GM21619 (cell line): ENCODE data around the gene ERBB2.

ENCODE experiments used
- ATAC-seq: cut with Tn5 transposase; IDR thresholded peaks from one replicate; pipeline ENCODE4 v1.9.1; 2021; ENCODE audit not compliant: unreplicated experiment

The ERBB2 gene

GRCh38 chr17:39699818-39700147 is at the start of gene ERBB2:
Gene ERBB2 (plus strand): TSS chr17:39700064. CDS start chr17:39700239, 175 bp downstream.
- ATAC-seq: no peak

DNA sequence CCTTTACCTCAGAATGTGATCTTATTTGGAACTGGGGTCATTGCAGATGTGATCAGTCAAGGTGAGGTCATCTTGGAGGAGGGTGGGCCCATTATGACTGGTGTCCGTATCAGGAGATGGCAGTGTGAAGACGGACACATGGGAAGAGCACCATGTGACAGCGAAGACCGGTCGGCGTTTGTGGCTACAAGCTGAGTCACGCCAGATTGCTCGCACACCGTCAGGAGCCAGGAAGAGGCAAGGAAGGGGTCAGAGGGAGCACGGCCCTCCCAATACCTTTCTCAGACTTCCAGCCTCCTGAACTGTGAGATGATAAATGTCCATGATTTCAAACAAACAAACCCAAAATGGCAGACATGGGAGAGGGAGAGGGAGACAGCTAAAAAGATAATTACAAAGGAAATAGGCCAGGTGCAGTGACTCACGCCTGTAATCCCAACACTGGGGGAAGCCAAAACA is 49.7 kb upstream of the ERBB2 start:
- no peak for ATAC-seq

DNA sequence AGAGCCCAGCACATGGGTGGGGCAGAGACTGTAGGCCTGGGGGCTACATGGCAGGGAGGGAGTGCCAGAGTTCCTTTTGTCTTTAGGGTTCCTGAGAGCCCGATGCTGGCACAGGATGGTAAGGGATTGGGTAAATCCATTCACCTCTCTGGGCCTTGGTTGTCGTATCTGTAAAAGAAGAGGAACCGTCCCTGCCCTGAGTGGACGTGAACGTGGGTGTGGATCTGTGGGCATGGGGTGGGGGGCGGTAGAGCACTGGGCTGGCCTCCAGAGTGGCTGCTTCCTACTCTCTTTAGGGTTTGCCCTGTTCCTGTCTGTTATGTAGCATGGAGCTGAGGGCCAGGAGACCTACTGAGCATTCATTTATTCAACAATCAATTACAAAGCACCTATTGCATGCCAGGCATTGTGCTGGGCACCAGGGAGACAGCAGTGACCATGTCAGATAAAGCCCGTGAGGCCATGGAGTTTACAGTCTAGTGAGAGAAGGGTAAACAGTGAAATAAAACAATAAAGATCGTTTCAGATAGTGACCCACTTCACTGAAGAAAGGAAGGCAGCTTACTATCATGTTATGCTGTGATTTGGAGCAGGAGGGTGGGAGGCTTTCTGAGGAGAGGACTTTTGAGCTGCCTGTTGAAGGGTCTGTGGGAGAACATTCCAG is 47.8 kb upstream of the ERBB2 start:
- no peak for ATAC-seq

DNA sequence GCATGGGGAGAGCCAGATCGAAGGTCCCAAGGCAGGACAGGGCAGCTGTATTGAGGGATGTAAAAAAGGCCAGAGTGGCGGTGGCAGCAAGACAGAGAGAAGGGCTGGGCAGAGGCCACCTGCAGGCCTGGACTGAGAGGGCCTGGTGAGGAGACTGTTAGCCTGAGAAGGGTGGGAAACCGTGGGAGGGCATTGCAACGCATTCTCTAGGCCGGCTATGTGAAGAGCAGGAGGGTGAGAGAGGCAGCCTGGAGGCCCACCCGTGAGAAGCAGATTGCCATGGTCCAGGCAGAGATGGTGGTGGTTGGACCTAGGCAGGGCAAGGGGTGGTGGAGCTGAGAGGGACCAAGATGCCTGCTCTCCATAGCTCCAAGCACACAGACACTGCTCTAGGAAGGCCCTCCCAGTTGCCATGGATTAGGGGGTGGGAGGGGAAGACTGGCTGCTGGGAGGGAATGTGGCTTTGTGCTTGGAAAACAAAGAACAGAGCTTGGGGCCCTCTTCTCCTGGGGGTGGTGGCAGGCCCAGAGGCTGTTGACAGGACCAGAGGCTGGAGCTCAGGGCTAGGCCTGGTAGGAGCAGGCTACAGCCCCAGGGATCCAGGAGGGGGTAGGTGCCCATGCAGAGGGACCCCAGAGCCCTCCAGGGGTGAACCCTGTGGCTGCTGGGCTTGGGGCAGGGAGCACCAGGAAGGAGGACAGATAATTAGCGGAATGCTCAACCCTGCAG is 47.1 kb upstream of the ERBB2 start:
- ATAC-seq: no peak

GRCh38 chr17:39653316-39653661 is 46.6 kb upstream of the ERBB2 start:
- ATAC-seq: no peak

GRCh38 chr17:39653662-39654331 is 46.1 kb upstream of the ERBB2 start:
- no peak for ATAC-seq

GRCh38 chr17:39655105-39655504 is 44.8 kb upstream of the ERBB2 start:
- no peak for ATAC-seq

DNA sequence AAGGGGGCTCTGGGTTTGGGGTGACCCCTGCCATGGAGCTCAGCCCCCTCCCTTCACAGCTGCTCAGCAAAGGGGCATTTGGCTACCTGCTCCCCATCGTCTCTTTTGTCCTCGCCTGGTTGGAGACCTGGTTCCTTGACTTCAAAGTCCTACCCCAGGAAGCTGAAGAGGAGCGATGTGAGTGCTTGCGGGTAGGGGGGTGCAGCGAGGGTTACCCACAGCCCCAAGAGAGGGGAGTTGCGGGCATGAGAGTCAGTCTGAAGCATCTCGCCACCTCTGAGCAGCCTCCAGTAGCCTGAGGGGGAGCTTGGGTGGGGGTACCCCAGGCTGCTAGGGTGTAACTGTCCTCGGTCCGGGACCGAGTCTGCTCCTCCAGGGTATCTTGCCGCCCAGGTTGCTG is 41.5 kb upstream of the ERBB2 start:
- no peak for ATAC-seq

GRCh38 chr17:39658760-39659159 is 41.1 kb upstream of the ERBB2 start:
- ATAC-seq: no peak

- ATAC-seq: no peak
Measured at GRCh38 chr17:39659279-39660010, 40.4 kb upstream of the ERBB2 start.

DNA sequence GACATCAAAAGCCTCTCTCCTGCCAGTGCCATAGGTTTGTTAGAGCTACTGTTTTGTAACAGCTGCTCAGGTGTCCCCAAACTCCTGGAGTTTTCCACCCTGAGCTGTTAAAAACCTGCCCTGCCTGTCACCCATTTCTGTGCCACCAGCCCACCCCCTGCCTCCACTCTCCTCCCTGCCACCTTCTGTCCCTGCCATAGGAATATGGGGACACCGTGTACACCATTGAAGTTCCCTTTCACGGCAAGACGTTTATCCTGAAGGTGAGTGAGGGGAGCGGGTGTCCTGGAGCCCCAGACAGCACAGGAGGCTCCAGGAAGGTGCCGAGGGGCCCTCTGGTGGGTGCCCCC is 39.9 kb upstream of the ERBB2 start:
- no peak for ATAC-seq

DNA sequence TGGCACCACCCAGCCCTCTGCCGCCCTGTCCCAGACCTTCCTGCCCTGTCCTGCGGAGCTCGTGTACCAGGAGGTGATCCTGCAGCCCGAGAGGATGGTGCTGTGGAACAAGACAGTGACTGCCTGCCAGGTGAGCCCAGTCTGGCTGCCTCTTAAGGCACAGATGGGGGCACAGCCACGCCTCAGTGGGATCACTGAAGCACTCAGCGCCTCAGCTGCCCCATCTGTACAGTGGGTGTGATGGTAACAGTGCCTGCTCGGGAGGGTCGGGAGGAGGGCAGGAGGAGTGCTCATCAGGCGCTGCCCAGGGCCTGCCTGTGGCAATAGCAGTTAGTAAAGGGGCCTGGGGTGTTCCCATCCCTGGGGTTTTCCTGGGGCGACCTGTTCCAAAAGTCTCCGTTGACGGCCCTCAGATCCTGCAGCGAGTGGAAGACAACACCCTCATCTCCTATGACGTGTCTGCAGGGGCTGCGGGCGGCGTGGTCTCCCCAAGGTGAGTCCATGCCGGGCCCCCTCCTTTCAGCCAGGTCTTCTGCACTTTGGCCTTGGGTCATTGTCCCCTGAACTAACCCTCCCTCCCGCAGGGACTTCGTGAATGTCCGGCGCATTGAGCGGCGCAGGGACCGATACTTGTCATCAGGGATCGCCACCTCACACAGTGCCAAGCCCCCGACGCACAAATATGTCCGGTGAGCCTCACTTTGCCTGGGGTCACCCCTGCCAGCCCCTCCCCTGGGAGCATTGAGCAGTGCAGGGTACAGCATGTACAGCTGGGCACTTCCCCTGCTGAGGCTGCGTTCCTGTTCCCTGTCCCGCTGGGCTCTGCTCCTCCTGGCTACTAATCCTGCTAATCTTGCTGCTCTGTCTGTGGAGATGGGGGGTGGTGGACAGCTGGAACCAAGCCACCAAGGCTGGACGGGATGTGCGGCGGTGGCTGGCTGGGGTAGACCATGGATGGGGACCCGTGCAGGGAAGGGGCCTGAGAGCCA is 39.2 kb upstream of the ERBB2 start:
- no peak for ATAC-seq

GRCh38 chr17:39661744-39662541 is 37.9 kb upstream of the ERBB2 start:
- ATAC-seq: no peak

- no peak for ATAC-seq
Measured at GRCh38 chr17:39662551-39663339, 37.1 kb upstream of the ERBB2 start.

DNA sequence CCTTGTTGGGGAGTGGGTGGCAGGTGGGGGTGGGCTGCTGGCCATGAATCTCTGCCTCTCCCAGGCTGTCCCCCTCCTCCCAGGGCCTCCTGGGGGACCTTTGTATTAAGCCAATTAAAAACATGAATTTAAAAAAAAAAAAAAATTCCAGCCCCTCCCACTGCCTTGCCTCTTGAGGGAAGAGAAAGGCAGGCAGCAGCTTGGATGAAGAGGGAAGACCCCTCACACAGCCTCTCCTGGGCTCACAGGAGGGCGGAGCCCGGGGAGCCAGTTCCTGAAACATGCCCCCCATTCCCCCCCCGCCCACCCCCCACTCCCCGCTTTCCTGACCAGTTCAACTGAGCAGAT is 36.5 kb upstream of the ERBB2 start:
- ATAC-seq: no peak

- ATAC-seq: no peak
Measured at GRCh38 chr17:39663688-39664580, 35.9 kb upstream of the ERBB2 start.

DNA sequence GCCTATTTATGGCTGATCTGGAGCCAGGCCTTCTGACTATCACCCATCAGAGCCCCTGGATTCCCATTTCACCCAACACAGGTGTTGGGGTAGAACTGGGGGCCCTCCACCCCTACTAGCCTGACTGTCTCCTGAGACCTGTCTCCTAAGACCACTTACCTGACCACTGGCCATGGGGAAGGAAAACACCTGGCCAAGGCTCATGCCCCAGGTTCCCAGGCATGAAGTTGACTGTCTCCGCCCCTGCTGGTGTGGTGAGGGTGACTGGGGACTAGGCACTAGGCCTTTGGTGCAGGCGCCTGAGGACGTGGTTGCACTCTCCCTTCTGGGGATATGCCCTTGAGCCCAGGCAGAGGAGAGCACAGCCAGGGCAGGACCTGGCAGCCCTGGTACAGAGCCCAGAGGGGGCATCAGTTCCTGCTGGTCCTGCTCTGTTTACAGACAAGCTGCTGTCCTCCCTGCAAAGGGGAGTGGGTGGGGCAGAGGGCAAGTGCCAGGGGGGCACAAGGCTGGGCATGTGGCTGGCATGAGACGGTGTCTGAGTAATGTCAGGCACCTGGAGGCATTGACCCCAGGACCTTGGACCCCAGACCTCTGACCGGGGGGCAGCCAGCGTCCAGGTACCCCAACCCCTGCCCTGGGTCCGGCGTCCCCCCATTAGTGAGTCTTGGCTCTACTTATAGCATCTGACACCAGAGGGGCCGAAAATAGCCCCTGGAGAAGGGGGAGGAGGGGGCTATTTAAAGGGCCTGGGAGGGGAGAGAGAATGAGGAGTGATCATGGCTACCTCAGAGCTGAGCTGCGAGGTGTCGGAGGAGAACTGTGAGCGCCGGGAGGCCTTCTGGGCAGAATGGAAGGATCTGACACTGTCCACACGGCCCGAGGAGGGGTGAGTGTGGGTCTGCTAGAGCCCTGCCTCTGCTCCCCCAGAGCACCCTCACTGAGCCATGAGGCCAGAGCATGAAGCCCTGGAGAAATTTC is 35.0 kb upstream of the ERBB2 start, which contains the start of gene TCAP:
Gene TCAP (plus strand): TSS at position 769 of the 981 bp plus-strand sequence. CDS start 11 bp downstream, at position 780.
- ATAC-seq: no peak
